Vagina (tissue), 2 donors: ENCODE results near the gene KCNK1.

Experiments used
- POLR2A ChIP-seq, 2 donors: fragments of 450-650 bp; IDR thresholded peaks; one replicate each; pipeline ENCODE4 v1.6.1; 2017; ENCODE audit warnings: antibody characterized with exemption in 2 of 2, mild to moderate bottlenecking in 2 of 2, moderate library complexity in 2 of 2
- TF ChIP-seq, protein P1 (sequence below), 3 experiments: fragments of 450-650 bp in 2 of 3; fragments of 200-600 bp in 1 of 3; sonication (generic) in 1 of 3; IDR thresholded peaks; one replicate each; pipeline ENCODE4 v1.5.1; 2017 to 2019; ENCODE audit warnings: antibody characterized with exemption in 3 of 3, mild to moderate bottlenecking in 2 of 3, moderate library complexity in 2 of 3

DNA sequence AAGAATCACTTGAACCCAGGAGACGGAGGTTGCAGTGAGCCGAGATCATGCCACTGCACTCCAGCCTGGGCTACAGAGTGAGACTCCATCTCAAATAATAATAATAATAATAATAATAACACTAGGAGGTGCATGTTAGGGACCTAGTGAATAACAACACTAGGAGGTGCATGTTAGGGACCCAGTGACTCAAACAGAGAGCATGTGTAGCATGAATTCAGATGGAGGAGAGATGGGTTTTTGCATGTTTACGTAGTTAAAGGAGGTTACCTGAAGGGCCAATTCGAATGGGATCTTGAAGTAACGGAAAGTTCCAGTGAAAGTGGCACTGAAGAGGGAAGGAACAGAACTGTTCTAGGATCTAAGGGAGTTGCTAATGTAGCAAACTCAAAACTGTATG is 7.1 kb upstream of the KCNK1 start:
- TF ChIP-seq, protein P1, sequence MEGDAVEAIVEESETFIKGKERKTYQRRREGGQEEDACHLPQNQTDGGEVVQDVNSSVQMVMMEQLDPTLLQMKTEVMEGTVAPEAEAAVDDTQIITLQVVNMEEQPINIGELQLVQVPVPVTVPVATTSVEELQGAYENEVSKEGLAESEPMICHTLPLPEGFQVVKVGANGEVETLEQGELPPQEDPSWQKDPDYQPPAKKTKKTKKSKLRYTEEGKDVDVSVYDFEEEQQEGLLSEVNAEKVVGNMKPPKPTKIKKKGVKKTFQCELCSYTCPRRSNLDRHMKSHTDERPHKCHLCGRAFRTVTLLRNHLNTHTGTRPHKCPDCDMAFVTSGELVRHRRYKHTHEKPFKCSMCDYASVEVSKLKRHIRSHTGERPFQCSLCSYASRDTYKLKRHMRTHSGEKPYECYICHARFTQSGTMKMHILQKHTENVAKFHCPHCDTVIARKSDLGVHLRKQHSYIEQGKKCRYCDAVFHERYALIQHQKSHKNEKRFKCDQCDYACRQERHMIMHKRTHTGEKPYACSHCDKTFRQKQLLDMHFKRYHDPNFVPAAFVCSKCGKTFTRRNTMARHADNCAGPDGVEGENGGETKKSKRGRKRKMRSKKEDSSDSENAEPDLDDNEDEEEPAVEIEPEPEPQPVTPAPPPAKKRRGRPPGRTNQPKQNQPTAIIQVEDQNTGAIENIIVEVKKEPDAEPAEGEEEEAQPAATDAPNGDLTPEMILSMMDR (IDR thresholded peaks at IDR 0.05), result no peak
- TF ChIP-seq POLR2A (IDR thresholded peaks at IDR 0.05), result no peak
